Measurements from ENCODE around the gene CTNNA3.

The CTNNA3 gene

DNA sequence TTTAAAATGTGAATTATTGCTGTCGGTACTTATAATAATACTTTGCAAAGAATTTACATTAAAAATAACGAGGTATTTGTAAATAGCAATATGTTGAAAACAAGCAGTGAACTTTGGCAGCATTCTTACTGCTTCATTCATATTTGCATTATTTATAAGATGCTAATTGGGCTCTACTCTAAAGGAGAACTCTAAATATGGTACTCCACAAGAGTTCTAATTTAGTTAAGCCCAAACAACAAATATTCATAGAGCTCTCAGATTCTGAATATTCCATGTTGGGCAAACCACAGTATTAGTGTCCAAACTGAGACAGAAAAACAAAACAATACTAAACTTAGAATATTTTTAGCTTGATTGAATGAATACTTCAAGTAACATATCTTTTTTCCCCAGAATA, 1674.6 kb downstream of the CTNNA3 start:
- no peak for DNase-seq

DNA sequence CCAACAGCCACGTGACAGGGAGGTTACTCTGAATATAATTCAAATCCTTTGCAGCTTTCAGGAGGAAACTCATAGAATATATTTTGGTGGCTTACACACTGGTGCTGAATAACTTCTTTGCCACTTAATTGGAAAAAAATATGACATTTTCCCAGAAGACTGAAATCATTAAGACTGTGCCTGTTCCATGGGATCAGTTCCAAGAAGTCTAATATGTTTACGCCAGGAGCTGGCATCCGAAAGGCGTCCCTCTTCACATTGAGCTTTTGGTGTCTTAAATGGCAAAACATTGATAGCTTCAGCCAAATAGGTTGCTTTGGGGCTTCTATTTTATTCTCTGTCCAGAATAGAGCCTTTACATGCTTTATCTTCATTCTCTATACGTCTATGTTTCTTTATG, 1687.8 kb downstream of the CTNNA3 start:
- DNase-seq, result no peak

DNA sequence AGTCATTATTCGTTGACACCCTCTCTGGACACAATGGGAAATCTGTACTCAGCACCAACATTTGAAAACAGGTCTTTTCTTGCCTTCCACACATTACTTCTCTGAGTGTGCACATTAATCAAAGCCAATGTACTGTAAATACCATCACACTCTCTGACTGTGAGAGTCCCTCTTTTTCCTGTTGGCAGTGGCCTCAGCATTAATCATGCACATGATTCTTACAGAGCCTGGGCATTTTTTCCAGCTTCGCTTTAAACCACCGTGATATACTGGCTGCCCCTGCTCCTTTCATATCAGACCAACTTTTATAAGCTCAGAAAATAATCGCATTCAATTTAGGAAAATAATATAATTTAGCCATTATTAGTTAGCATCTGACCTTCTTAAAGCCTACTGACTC, 1689.6 kb downstream of the CTNNA3 start:
- DNase-seq, result no peak

DNA sequence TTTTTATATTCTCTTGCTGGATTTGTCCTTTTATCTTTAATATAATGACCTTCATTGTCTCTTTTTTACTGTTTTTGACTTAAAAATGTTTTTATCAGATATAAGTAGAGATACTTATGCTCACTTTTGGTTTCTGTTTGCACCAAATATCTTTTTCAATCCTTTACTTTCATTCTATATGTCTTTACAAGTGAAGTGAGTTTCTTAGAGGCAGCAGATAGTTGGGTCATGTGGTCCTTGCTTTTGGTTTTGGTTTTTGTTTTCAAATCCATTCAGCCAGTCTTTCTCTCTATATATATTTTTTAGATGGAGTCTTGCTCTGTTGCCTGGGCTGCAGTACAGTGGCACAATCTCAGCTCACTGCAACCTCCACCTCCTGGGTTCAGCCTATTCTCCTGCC, 1702.5 kb downstream of the CTNNA3 start:
- no peak for DNase-seq

DNA sequence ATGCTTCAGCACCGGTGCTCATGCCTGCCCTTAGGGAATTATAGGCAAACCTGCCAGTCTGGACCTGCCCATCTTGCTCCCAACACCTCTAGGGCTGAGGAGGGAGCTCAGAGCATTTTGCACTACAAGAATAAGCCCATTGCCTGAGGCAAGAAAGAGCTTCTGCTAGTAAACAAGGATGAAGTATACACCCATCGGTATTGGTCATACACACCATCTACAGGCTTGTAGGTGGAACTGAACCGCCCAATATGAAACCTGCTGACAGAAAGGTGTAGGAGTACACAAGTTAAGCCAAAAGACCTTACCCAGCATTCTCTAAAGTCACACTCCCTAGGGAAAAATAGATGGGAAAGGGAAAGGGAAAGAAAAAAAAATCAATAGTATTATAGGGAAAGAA, 1727.1 kb downstream of the CTNNA3 start:
- no peak for DNase-seq

DNA sequence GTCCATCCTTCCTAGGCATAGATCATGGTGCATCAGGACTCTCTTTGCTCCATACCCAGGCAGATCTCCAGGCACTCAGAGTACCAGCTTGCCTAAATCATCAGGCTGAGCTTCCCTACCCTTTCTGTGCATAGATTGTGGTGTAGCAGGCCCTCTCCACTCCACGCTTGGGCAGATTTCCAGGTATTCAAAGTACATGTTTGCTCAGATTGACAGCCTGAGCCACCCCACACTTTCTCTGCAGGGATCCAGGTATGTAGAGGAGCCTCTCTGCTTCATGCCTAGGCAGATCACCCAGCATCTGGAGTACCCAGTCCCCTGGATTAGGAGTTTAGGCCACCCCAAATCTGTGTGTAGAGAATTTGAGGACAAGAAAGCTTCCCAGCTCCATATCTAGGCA, 1727.6 kb downstream of the CTNNA3 start:
- no peak for DNase-seq

DNA sequence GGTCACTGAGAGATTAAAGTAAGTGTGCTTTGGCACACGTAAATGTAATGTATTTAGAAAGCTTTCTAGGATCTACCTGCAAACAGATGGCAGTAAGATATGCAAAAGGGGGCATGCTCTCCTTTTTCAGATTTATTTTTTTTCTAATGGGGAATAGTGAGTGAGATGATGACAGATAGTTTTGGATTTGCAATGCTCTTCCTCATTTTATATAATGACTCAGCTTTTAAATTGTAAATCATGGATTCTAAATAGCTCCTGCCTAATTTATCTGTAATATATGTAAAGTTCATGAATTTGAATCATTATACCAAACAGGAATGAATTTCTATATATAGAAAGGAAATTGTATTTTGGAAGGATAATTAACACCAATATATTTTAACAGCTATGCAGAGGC, 1731.8 kb downstream of the CTNNA3 start:
- no peak for DNase-seq

DNA sequence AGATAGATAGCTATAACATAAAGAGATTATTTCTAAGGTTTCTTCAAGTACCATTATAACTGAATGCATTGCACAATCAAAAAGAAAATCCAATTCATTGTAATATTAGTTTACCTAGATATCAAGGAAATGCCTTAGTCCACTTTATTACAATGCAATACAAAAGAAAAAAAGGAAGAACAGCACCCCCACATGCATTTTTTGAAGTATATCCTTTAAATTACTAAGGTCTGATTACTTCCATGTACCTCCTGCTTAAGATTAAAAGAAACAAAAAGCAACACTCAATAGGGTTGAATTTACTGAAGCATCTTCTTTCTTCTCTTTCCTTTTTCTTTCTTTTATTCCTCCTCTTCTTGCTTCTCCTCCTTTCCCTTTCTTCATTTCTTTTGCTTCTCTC, 1743.9 kb downstream of the CTNNA3 start:
- no peak for DNase-seq

DNA sequence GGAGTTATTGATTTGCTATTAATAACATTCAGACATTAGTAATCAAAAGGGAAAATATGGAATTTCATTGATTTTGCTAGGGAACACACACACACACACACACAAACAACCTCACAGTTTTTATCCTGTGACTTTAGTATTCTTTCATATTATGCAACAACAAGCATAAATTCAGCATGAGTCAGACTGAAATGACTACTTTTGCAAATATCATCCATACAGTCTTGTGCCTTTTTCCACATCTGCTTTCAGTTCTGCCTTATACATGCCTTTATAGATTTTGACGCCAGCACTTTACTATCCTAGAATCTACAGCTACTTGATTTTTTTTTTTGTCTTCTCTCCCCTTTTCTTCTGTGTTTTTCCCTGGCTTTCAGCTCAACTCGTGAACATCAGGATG, 1745.9 kb downstream of the CTNNA3 start:
- no peak for DNase-seq

DNA sequence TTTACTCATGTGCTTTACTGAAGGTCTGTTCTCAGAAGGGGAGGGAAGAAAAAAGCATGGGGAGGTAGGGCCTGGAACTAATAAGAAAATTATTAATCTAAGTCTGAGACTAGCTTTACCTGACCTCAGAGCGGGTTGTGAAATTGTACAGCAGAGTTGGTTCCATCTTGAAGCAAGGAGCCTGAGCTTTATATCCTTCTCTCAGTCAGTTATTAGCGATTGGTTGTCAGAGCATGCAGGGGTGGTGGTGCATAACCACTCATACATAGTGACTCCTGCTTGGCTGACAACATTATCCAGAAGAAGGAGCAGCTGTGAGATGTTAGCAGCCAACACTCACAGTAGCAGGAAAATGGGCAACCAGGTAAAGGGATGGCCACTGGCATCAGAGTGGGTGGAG, 1746.5 kb downstream of the CTNNA3 start:
- DNase-seq, result no peak

DNA sequence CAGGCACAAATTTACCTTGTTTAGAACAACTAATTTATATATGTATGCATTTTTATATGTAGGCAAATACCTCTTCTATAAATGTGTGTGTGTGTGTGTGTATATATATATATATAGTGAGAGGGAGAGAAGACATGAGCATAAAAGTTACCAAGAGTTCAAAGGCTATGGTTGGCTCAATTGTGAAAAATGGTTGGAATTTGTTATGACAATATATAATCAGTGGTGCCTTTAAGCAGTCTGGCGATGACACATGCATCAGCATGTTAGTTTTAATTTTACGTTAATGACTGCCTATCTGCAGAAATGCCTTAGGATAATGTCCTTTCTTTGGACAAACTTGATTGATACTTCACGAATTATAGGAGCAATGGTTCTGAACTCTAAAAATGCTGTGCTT, 1750.9 kb downstream of the CTNNA3 start:
- no peak for DNase-seq

DNA sequence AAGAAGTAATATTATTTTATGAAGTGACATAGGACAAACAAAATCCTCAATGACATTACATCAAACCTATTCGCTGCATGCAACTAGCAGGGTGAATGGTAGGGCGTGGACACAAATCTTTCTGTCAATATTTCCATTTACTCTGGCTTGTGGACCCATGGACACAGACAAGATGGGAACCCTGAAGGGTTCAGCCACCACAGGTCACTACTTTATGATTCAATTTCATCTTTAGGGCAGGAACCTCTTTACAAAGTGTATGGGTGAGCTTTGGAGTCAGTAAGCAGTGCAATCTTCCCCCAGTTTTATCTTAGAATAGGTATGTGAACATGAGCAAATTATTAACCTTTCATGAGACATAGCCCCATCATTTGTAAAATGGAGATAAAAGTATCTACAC, 1752.5 kb downstream of the CTNNA3 start:
- no peak for DNase-seq

DNA sequence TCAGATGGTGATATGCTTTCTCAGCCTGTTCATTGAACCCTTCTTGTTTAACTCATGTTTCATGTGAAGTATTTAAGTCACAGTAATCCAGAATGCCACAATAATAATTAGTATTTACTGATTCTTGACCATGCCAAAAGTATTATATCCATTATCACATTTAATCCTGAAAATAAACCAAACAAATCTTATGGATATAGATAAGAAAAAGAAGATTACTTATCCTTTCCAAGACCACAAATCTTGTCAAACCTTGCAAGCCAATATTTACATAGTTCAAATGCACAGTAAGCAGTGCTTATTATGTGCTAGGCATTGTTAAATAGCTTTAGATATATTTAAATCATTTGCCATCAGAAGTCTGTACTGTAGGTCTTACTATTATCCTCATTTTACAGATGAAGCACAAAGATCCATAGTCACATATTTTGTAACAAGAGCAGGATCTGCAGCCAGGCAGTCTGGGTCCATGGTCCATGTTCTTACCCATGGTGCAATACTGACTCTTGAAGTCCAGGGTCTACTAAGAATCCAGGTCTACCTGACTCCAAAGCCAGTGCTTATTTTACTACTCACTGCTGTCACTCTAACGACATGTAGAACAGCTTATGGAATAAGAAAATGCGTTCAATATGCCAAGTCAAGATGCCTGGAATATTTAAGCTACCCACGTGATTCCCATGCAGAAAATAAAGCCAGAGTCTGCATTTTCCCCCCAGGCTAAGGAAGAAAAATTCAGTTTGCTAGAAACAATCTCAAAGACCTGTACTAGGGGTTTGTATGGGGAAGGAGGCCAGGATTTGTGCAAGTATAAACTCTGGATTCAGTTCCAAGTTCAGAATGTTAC, 1755.0 kb downstream of the CTNNA3 start:
- no peak for DNase-seq

DNA sequence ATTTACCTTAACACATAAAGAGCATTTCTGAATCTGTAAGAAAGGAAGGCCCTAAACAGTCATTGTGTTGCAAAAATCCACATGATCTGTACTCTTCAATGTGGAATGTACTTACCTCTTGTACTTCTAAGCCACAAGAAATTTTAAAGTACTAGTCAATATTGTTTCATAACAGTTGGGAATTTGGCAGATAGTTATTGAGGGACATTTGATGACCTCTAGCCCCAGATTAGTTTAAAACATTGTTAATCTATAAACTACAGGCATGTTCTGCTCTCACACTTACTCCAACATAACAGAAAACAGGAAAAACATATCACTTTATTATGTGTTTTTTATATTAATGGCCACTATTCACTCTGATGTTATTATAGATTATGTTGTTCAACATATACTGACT, 1755.9 kb downstream of the CTNNA3 start:
- DNase-seq, result no peak

DNA sequence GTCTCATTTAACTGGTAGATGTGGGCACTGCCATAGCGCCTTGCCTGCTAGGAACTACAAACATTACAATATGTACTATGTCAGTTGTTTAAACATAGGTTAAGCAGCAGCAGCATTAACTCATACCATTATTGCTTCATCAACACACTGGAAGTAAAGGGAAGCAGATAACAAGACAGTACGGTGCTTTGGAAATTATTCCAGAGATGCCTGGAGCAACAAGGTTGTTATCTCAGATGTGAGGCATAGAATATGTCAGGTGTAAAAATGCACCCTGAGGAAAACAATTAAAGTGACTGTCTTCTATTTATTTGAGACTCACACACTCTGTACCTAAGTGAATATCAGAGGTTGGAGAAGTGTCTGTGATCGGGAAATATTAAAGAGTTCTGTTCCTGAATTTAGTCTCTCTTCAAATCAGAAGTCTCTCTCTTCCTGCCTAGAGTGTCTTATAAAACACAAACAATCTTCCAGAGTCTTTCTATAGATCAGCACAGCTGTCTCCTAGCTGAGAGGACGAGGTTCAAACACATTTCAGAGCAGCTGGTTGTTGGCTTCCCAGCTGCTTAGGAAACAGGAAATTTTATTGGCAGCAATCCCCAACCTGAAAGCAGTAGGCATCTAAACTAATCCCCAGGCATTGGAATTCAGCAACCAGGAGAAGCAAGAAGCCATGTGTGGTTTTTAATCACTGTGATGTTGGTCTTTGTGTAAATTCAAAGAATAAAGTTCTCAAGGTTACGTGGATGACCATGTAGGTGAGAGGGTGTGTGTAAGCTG, 1764.5 kb downstream of the CTNNA3 start:
- no peak for DNase-seq

DNA sequence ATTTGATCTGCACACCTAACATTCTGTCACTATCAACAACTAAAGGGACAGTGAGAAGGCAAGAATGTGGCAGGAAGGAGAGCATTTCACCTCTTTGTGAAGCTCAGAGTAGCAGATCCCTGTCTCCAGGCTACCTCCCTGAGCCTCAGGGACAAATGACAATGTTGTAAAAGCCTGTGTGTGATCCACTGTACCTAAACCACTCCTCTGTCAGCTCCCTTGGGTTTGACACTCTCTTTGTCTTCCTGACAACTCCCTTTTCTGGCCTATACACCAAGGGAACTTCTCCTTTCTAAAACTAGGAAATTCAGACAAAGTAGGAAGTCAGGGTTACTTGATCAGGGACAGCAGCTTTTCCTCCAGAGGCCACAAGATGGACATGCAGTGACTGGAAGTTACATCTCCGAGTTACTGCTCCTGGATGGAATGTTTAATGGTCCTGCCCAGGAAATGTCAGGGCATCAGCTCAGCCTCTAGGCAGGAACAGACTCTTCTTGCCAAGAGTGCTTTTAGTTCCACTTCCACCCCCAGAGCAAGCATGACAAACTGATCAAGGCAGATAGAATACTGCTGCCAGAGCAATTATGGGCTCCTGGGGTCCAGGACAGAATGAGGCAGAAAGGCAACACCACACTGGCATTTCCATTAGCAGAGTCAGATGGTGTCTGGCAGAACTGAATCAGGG, 1784.7 kb downstream of the CTNNA3 start:
- DNase-seq, result no peak

DNA sequence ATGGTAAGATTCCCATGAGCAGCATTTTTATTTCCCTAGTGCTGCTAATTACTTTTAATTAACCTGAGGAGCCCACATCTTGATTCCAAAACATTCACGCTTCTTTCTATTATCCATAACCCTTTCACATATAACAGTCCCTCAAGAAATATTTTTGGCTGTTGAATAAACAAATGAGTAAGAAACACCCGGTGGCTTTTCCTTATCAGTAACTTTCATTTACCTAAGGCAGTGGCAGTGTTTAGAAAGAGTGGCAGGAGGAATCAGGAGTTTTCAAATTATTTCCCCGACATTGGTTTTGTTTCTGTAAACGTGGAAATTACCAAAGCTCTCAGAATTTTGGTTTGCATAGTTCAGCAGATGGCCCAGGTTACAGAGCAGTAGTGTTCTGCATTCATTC, 1785.8 kb downstream of the CTNNA3 start:
- DNase-seq, result no peak

DNA sequence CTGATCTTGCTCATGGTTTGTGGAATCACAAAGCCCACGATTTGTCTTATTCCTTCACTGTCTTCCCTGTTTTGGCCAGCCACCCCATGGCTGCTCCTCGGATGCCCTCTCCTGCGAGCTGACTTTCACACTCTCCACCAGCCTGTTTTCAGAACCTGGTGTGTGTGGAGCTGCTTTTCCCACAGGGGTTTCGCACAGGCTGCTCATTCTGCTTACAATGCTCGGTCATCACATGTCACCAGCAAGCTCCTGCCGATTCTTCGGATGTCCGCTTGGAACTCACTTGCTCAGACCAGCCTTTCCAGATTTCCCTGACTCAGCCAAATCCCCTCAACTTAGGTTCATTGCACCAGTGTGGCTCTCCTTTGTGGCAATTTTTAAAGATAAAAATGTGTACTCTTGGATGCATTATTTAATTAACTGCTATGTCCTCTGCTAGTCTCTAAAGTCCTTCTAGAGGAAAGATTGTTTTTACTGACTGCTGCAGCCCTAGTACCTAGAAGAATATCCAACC, 1788.7 kb downstream of the CTNNA3 start:
- no peak for DNase-seq

DNA sequence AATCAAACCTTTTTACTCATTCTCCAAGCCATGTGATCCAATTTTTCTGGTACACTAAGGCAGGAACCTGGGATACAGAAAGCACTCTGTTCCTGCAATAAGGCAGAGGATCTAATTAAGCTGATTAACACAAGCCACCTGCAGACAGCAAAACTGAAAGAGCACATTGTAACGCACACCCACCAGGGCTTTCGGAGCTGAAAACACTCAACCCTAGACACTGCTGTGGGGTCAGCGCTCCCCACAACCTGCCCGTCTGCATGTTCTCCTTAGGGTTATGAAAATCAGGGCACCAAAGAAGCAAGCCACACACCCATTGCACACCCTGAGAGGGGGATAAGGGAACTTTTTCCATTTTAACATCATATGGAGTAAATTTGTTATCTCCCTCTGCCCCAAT, 1792.4 kb downstream of the CTNNA3 start:
- DNase-seq, result no peak

DNA sequence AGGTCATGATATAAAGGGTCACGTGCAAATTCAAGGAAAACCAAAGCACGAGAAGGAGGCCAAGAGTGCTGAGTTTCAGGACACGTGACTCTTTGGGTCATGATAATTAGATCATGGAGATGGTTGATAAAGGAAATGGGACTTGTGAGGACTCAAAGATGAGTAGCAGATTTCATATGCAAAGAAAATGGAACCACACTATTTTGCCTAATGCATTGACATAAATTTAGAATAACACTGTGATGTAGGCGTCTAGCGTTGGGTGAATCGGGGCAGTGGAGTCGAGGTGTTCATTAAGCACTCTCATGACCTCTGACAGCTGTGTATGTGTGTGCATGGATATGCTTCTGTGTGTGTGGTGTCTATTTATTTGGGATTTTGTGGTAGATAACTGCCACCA, 1795.7 kb downstream of the CTNNA3 start:
- no peak for DNase-seq

DNA sequence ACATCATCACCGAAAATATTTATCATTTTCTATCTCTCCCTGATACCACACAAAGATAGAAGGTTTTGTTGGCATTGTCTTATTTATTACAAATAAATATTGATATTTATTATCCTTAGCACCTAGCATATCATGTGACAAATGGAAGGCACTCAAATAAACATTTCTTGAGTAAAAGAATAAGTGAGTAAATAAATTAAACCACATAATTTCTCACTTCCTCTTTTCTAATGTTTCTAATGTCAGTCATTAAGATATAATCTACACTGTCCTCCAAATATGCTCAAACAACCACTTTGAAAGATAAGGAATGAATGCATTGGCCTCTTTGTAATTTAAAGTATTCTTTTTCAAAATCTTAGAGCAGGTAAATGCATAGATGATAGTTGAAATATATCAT, 1797.9 kb downstream of the CTNNA3 start:
- DNase-seq, result no peak

DNA sequence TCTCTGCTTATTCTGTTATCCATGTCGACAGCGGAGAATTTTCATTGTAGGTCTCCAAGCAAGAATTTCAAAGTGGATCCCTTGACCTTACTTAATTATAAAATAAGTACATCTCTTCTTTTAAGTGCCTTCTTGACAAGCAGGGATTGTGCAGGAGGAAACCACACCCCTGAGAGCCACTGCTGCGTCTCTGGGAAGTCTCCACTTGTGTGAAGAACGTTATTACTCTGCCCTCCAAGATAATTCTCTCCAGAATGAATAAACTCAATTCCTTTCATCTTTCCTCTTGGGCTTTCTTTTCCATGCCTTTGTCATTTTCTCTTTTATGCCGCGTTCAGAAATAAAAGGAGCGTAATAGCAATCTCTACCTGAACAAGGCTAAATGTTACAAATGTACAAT, 1801.0 kb downstream of the CTNNA3 start:
- DNase-seq, result no peak

DNA sequence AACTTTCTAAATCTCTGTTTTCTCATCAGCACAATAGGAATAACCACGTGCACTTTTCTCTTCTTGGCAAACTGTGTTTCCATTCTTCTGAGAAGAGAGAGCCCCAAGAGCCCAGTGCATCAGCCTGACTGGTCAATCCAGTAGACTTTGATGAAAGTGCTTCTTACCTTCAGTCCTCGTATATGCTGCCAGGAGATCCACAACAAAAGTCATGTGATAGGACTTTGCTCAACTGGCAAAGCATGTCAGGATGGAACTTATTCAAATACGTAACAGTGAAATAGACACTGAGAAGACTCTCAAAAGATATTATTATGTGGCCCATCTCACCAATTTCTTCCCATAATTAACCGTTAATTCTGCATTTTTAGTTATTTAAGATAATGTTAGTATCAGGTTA, 1801.6 kb downstream of the CTNNA3 start:
- DNase-seq, result no peak

DNA sequence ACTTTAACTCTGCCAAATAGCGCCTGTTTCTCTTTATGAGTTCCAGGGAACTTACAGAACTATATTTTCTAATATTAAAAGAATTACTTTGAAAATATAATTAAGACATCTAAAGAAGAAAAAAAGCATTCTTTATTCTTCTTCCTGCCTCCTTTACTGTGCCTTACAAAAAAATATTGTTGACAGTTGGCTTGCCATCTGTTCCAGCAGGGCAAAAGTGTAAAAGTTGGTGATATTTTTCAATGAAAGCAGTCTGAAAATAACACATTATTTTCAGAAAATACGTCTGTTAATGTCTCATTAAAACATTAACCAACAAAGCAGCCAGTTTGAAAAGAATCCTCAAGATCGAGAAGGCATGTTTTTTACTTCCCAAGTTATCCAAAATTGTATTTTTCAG, 1802.3 kb downstream of the CTNNA3 start:
- DNase-seq, result no peak

Data from activated CD4-positive, CD25-positive, alpha-beta regulatory T cell treated with anti-CD3 and anti-CD28 coated beads, Interleukin-2, amount 50 U/mL, for 72 hours (primary cell).